Endothelial cell of umbilical vein (primary cell): ENCODE results near the gene POLR2C.
"Not testable (repeated sequence)": the region's sequence is repeated elsewhere in the genome, so short reads cannot be mapped to it uniquely, and the experiment has no call there.

Experiments
- CTCF ChIP-seq, 2 donors: IDR thresholded peaks; 1 replicate in 1 of 2; 2 replicates in 1 of 2; pipeline ENCODE4 v1.5.1; 2011; ENCODE audit warnings: low read length in 2 of 2, mild to moderate bottlenecking in 2 of 2, moderate library complexity in 2 of 2, control low read depth in 1 of 2, inconsistent platforms in 1 of 2, low read depth in 1 of 2; ENCODE audit not compliant: insufficient read depth in 1 of 2; ENCODE audit errors: extremely low read depth in 1 of 2
- POLR2A ChIP-seq: IDR thresholded peaks from 2 replicates; pipeline ENCODE4 v1.6.1; 2012; ENCODE audit warnings: low read depth, mild to moderate bottlenecking, control low read depth, low read length
- POLR2AphosphoS5 ChIP-seq: IDR thresholded peaks from 2 replicates; pipeline ENCODE4 v1.6.1; 2012; ENCODE audit warnings: low read depth, mild to moderate bottlenecking, control low read depth, low read length, moderate library complexity; ENCODE audit not compliant: insufficient read depth
- TF ChIP-seq, protein P1 (sequence below): IDR thresholded peaks from 2 replicates; pipeline ENCODE4 v1.6.1; 2011; ENCODE audit not compliant: insufficient read depth, insufficient read length

- TF ChIP-seq POLR2AphosphoS5; POLR2A; CTCF (IDR thresholded peaks at IDR 0.05; ENCODE audit: extremely low read depth in 1 of 2, insufficient read depth in 1 of 2, low read depth in 1 of 2, low read length in 2 of 2): not testable (repeated sequence)
- TF ChIP-seq, protein P1, sequence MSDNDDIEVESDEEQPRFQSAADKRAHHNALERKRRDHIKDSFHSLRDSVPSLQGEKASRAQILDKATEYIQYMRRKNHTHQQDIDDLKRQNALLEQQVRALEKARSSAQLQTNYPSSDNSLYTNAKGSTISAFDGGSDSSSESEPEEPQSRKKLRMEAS: not testable (repeated sequence)
Measured at GRCh38 chr16:57499941-57500340, 37.5 kb downstream of the POLR2C start.
